Left colon (tissue), 2 donors: Measurements from ENCODE around the gene PRPF40B. TPM values are rescaled to one million over a fixed set of nuclear protein-coding genes. Genes with fewer than 3 reads are reported as not detected.

Source experiments
- ATAC-seq: fragments of 200-7000 bp; cut with Tn5 transposase; one replicate; pipeline ENCODE4 v1.9.1; 2020; ENCODE audit warnings: mild to moderate bottlenecking, moderate library complexity
- DNase-seq, 2 donors: peaks; one replicate each; pipeline ENCODE4 v3.0.0-alpha.2; 2020
- intact Hi-C, 2 donors: fragments of 100-400 bp; cut with DNase I in 1 of 2; cut with micrococcal nuclease in 1 of 2; formaldehyde crosslinking; loops; one replicate each; pipeline versions ENCODE4 v1.11.2 to v1.14.0; 2022; cut with DNase I, micrococcal nuclease
- total RNA-seq, 2 donors: library from RNA; stranded (reverse); fragmentation: NEBNext Ultra II Directional; extraction: Animal tissue kit (Norgen Biotek cat#: 25700); gene quantifications; one replicate each; pipeline ENCODE4 v1.2.1, GENCODE V29; 2021
- donor health status: DM: no; HTN: no; CAD: no.
- donor health status: DM: yes; HTN: yes; CAD: no.

Gene PRPF40B
- total RNA-seq, 2 donors from 2014 or later: 12.6 to 13.6 TPM

GRCh38 chr12:49669796-49670195 lies 46.4 kb downstream of the PRPF40B start:
- ATAC-seq: no peak
- DNase-seq: no peak
- intact Hi-C loops: no loop called here

- DNase-seq (no peak), ATAC-seq (no peak)
- intact Hi-C loops: no loop called here
Measured at GRCh38 chr12:49671031-49671765, 47.8 kb downstream of the PRPF40B start.

GRCh38 chr12:49672301-49673217 lies 49.2 kb downstream of the PRPF40B start:
- intact Hi-C loops: no loop called here
- ATAC-seq: no peak

GRCh38 chr12:49673446-49674317 lies 50.3 kb downstream of the PRPF40B start:
- ATAC-seq (peak; percentile 98), DNase-seq (peak; percentile 84 to 90)
- intact Hi-C loops: no loop called here

More at GRCh38 chr12:49672301-49673217, 49.2 kb downstream of the PRPF40B start:
- no peak for DNase-seq

GRCh38 chr12:49674318-49674981 lies 51.1 kb downstream of the PRPF40B start:
- ATAC-seq (no peak), DNase-seq (no peak)
- intact Hi-C loops: no loop called here

GRCh38 chr12:49675137-49675536 lies 51.8 kb downstream of the PRPF40B start:
- DNase-seq: no peak
- intact Hi-C loops: no loop called here
- ATAC-seq: no peak

- intact Hi-C loops: no loop called here
- DNase-seq: no peak
- no peak for ATAC-seq
Measured at GRCh38 chr12:49678711-49679110, 55.4 kb downstream of the PRPF40B start.

- intact Hi-C loops: no loop called here
- no peak for ATAC-seq
Measured at GRCh38 chr12:49680075-49680474, 56.7 kb downstream of the PRPF40B start.

GRCh38 chr12:49683599-49684309 lies 60.4 kb downstream of the PRPF40B start:
- ATAC-seq (no peak), DNase-seq (no peak)
- intact Hi-C loops: no loop called here

More at GRCh38 chr12:49680075-49680474, 56.7 kb downstream of the PRPF40B start:
- no peak for DNase-seq

- DNase-seq (no peak), ATAC-seq (no peak)
- intact Hi-C loops: no loop called here
Measured at GRCh38 chr12:49684310-49684854, 61.0 kb downstream of the PRPF40B start.

- intact Hi-C loops: no loop called here
- no peak for DNase-seq
- ATAC-seq: no peak
Measured at GRCh38 chr12:49687941-49688340, 64.6 kb downstream of the PRPF40B start.

- ATAC-seq: no peak
- no peak for DNase-seq
- intact Hi-C loops: no loop called here
Measured at GRCh38 chr12:49689237-49689636, 65.9 kb downstream of the PRPF40B start.

- ATAC-seq (no peak), DNase-seq (no peak)
- intact Hi-C loops: loop anchor here in 1 of 2 donors (5.0 kb wide), 1 partner anchor 122 kb away; the partner anchor contains the start of gene MCRS1
Measured at GRCh38 chr12:49689785-49690184, 66.4 kb downstream of the PRPF40B start.

- no peak for DNase-seq
- ATAC-seq: no peak
- intact Hi-C loops: loop anchor here in 1 of 2 donors (5.0 kb wide), 1 partner anchor 126 kb away; the partner anchor contains the start of gene MCRS1
Measured at GRCh38 chr12:49692851-49693250, 69.5 kb downstream of the PRPF40B start.

GRCh38 chr12:49693931-49694444 lies 70.6 kb downstream of the PRPF40B start:
- DNase-seq (no peak), ATAC-seq (no peak)
- intact Hi-C loops: loop anchor here in 1 of 2 donors (5.0 kb wide), 1 partner anchor 127 kb away; the partner anchor contains the start of gene MCRS1
